ENCODE measurements around the gene HHLA2.
"Not testable (repeated sequence)": the region's sequence is repeated elsewhere in the genome, so short reads cannot be mapped to it uniquely, and the experiment has no call there.

HHLA2 gene

GRCh38 chr3:108377384-108377783 is 81.0 kb downstream of the HHLA2 start:
- Histone ChIP-seq H2BK15ac (ENCODE audit: low read length) (no peak overlapping the region), H2AK5ac (ENCODE audit: low read depth, low read length) (no peak overlapping the region), H3K9me3 (replicated peaks in 1 of 2; ENCODE audit: control insufficient read depth in 2 of 2, insufficient read depth in 1 of 2, low read depth in 1 of 2, low read length in 2 of 2) (no peaks in the 10 kb centered on the region), H3K9ac (ENCODE audit: low read depth, low read length, poor library complexity) (no peak overlapping the region), H4K91ac (ENCODE audit: low read depth, low read length, poor library complexity) (no peak overlapping the region), H3K36me3 (replicated peaks in 1 of 2; ENCODE audit: control insufficient read depth in 2 of 2, insufficient read depth in 2 of 2, low read length in 2 of 2) (no peaks in the 10 kb centered on the region), H2BK120ac (ENCODE audit: low read depth, low read length) (no peak overlapping the region), H2AFZ (ENCODE audit: low read length) (no peak overlapping the region), H3K4me3 (ENCODE audit: low read length in 2 of 2) (no peak overlapping the region), H2BK5ac (ENCODE audit: low read length) (no peak overlapping the region), H3K4me1 (ENCODE audit: control insufficient read depth in 2 of 2, insufficient read depth in 1 of 2, low read depth in 1 of 2, low read length in 2 of 2) (peaks cover 0 to 2% of the 10 kb centered on the region in 2 donors), H3K27ac (replicated peaks; ENCODE audit: low read length) (no peak overlapping the region), H3K79me1 (ENCODE audit: low read depth, low read length) (no peaks in the 10 kb centered on the region), H4K8ac (ENCODE audit: low read depth, low read length) (no peak overlapping the region), H3K4me2 (ENCODE audit: insufficient read depth, low read length, poor library complexity, severe bottlenecking) (no peak overlapping the region), H3K23ac (ENCODE audit: low read depth, low read length, poor library complexity) (no peak overlapping the region), H3K14ac (ENCODE audit: low read length) (no peak overlapping the region), H3K4ac (ENCODE audit: low read length) (no peak overlapping the region), H3K18ac (ENCODE audit: low read length) (no peak overlapping the region), H3K27me3 (ENCODE audit: control insufficient read depth in 3 of 3, insufficient read depth in 3 of 3, low read depth in 1 of 3, low read length in 3 of 3) (no peaks in the 10 kb centered on the region), H2BK12ac (ENCODE audit: low read length) (no peak overlapping the region)
- WGBS, 2 donors (ENCODE audit: extremely low coverage in 2 of 2, insufficient read length in 2 of 2, insufficient replicate concordance in 1 of 2) = no CpG with 5 or more reads among the region's 1 CpG
- DNase-seq (ENCODE audit: low spot score) = no peak

- Histone ChIP-seq H3K27me3 (ENCODE audit: control insufficient read depth in 3 of 3, insufficient read depth in 3 of 3, low read depth in 1 of 3, low read length in 3 of 3) (no peaks in the 10 kb centered on the region), H3K4me1 (ENCODE audit: control insufficient read depth in 2 of 2, insufficient read depth in 1 of 2, low read depth in 1 of 2, low read length in 2 of 2) (peaks cover 0 to 2% of the 10 kb centered on the region in 2 donors), H2BK12ac (ENCODE audit: low read length) (no peak overlapping the region), H3K4me3 (ENCODE audit: low read length in 2 of 2) (no peak overlapping the region), H4K8ac (ENCODE audit: low read depth, low read length) (no peak overlapping the region), H3K9me3 (replicated peaks in 1 of 2; ENCODE audit: control insufficient read depth in 2 of 2, insufficient read depth in 1 of 2, low read depth in 1 of 2, low read length in 2 of 2) (no peaks in the 10 kb centered on the region), H2BK120ac (ENCODE audit: low read depth, low read length) (no peak overlapping the region), H2AFZ (ENCODE audit: low read length) (no peak overlapping the region), H3K14ac (ENCODE audit: low read length) (no peak overlapping the region), H2BK15ac (ENCODE audit: low read length) (no peak overlapping the region), H3K18ac (ENCODE audit: low read length) (no peak overlapping the region), H4K91ac (ENCODE audit: low read depth, low read length, poor library complexity) (no peak overlapping the region), H2BK5ac (ENCODE audit: low read length) (no peak overlapping the region), H3K79me1 (ENCODE audit: low read depth, low read length) (no peaks in the 10 kb centered on the region), H3K4ac (ENCODE audit: low read length) (no peak overlapping the region), H3K27ac (replicated peaks; ENCODE audit: low read length) (no peak overlapping the region), H2AK5ac (ENCODE audit: low read depth, low read length) (no peak overlapping the region), H3K36me3 (replicated peaks in 1 of 2; ENCODE audit: control insufficient read depth in 2 of 2, insufficient read depth in 2 of 2, low read length in 2 of 2) (no peaks in the 10 kb centered on the region), H3K4me2 (ENCODE audit: insufficient read depth, low read length, poor library complexity, severe bottlenecking) (no peak overlapping the region), H3K23ac (ENCODE audit: low read depth, low read length, poor library complexity) (no peak overlapping the region), H3K9ac (ENCODE audit: low read depth, low read length, poor library complexity) (no peak overlapping the region)
- WGBS, 2 donors (ENCODE audit: extremely low coverage in 2 of 2, insufficient read length in 2 of 2, insufficient replicate concordance in 1 of 2) = no CpG with 5 or more reads among the region's 4 CpGs
- no peak for DNase-seq (ENCODE audit: low spot score)
Observed at GRCh38 chr3:108378153-108378951, 82.0 kb downstream of the HHLA2 start.

DNA sequence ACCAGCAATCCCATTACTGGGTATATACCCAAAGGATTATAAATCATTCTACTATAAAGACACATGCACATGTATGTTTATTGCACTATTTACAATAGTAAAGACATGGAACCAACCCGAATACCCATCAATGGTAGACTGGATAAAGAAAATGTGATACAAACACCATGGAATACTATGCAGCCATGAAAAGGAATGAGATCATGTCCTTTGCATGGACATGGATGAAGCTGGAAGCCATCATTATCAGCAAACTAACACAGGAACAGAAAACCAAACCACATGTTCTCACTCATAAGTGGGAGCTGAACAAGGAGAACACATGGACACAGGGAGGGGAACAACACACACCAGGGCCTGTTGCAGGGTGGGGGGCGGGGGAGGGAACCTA is 82.6 kb downstream of the HHLA2 start:
- H3K14ac ChIP-seq (ENCODE audit: low read length); H2BK120ac ChIP-seq (ENCODE audit: low read depth, low read length); H2BK15ac ChIP-seq (ENCODE audit: low read length); H3K36me3 ChIP-seq (replicated peaks in 1 of 2; ENCODE audit: control insufficient read depth in 2 of 2, insufficient read depth in 2 of 2, low read length in 2 of 2); H2AFZ ChIP-seq (ENCODE audit: low read length); H3K4me1 ChIP-seq (ENCODE audit: control insufficient read depth in 2 of 2, insufficient read depth in 1 of 2, low read depth in 1 of 2, low read length in 2 of 2); H4K91ac ChIP-seq (ENCODE audit: low read depth, low read length, poor library complexity); H2BK5ac ChIP-seq (ENCODE audit: low read length); DNase-seq (ENCODE audit: low spot score); H3K79me1 ChIP-seq (ENCODE audit: low read depth, low read length); H3K9ac ChIP-seq (ENCODE audit: low read depth, low read length, poor library complexity); H4K8ac ChIP-seq (ENCODE audit: low read depth, low read length); H3K27me3 ChIP-seq (ENCODE audit: control insufficient read depth in 3 of 3, insufficient read depth in 3 of 3, low read depth in 1 of 3, low read length in 3 of 3); H2BK12ac ChIP-seq (ENCODE audit: low read length); H3K4ac ChIP-seq (ENCODE audit: low read length); H3K4me3 ChIP-seq (ENCODE audit: low read length in 2 of 2); H3K9me3 ChIP-seq (replicated peaks in 1 of 2; ENCODE audit: control insufficient read depth in 2 of 2, insufficient read depth in 1 of 2, low read depth in 1 of 2, low read length in 2 of 2); H3K27ac ChIP-seq (replicated peaks; ENCODE audit: low read length); H3K23ac ChIP-seq (ENCODE audit: low read depth, low read length, poor library complexity); H3K4me2 ChIP-seq (ENCODE audit: insufficient read depth, low read length, poor library complexity, severe bottlenecking); H2AK5ac ChIP-seq (ENCODE audit: low read depth, low read length); H3K18ac ChIP-seq (ENCODE audit: low read length): not testable (repeated sequence)
- no CpG with 5 or more reads among the region's 2 CpGs for WGBS, 2 donors (ENCODE audit: extremely low coverage in 2 of 2, insufficient read length in 2 of 2, insufficient replicate concordance in 1 of 2)

DNA sequence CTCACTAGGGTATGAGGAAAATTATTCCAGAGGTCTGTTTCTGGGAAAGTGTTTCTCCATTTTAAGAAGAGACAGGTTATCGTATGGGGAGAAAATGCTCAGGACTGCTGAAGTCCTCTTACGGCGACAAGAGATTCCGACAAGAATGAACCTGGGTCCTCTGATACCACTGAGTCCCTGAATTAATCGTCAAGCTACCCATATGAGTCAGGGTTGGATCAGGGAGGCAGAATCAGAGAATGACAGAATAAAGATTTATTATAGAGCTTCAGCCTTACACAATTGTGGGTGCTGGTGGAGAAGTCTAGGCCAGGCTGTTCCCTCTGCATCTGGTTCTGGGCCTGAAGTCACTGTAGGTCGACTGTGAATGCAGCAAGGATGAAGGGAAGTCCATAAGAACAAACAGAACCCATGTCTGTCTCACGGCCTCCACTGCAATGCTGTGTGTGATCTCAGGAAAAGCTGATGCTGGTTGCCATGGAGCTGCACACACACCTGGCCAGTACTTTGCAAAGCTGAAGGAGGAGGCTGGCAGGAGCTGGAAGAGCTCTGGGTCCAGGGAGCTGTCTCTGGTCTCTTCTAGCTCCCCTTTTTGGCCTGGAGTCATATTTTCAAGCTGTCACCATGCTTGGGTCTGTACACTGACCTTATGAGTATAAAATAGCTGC is 83.9 kb downstream of the HHLA2 start:
- no peak overlapping the region for H4K91ac ChIP-seq (ENCODE audit: low read depth, low read length, poor library complexity)
- no peak overlapping the region for H3K27ac ChIP-seq (replicated peaks; ENCODE audit: low read length)
- no peaks in the 10 kb centered on the region for H3K27me3 ChIP-seq (ENCODE audit: control insufficient read depth in 3 of 3, insufficient read depth in 3 of 3, low read depth in 1 of 3, low read length in 3 of 3)
- no peak overlapping the region for H3K4me3 ChIP-seq (ENCODE audit: low read length in 2 of 2)
- no peak overlapping the region for H3K9ac ChIP-seq (ENCODE audit: low read depth, low read length, poor library complexity)
- WGBS, 2 donors (ENCODE audit: extremely low coverage in 2 of 2, insufficient read length in 2 of 2, insufficient replicate concordance in 1 of 2) = no CpG with 5 or more reads among the region's 7 CpGs
- no peak overlapping the region for H2AFZ ChIP-seq (ENCODE audit: low read length)
- H2BK12ac ChIP-seq (ENCODE audit: low read length) = no peak overlapping the region
- no peak overlapping the region for H2BK120ac ChIP-seq (ENCODE audit: low read depth, low read length)
- H3K36me3 ChIP-seq (replicated peaks in 1 of 2; ENCODE audit: control insufficient read depth in 2 of 2, insufficient read depth in 2 of 2, low read length in 2 of 2) = no peaks in the 10 kb centered on the region
- no peak for DNase-seq (ENCODE audit: low spot score)
- no peak overlapping the region for H2BK15ac ChIP-seq (ENCODE audit: low read length)
- no peak overlapping the region for H3K14ac ChIP-seq (ENCODE audit: low read length)
- no peak overlapping the region for H3K4me2 ChIP-seq (ENCODE audit: insufficient read depth, low read length, poor library complexity, severe bottlenecking)
- H4K8ac ChIP-seq (ENCODE audit: low read depth, low read length) = no peak overlapping the region
- H3K18ac ChIP-seq (ENCODE audit: low read length) = no peak overlapping the region
- no peak overlapping the region for H2BK5ac ChIP-seq (ENCODE audit: low read length)
- H3K9me3 ChIP-seq (replicated peaks in 1 of 2; ENCODE audit: control insufficient read depth in 2 of 2, insufficient read depth in 1 of 2, low read depth in 1 of 2, low read length in 2 of 2) = no peaks in the 10 kb centered on the region
- H3K4me1 ChIP-seq (ENCODE audit: control insufficient read depth in 2 of 2, insufficient read depth in 1 of 2, low read depth in 1 of 2, low read length in 2 of 2) = peaks cover 0 to 2% of the 10 kb centered on the region in 2 donors
- H3K4ac ChIP-seq (ENCODE audit: low read length) = no peak overlapping the region
- H2AK5ac ChIP-seq (ENCODE audit: low read depth, low read length) = no peak overlapping the region
- H3K23ac ChIP-seq (ENCODE audit: low read depth, low read length, poor library complexity) = no peak overlapping the region
- H3K79me1 ChIP-seq (ENCODE audit: low read depth, low read length) = no peaks in the 10 kb centered on the region

Data from neuronal stem cell (in vitro differentiated cells).